HepG2 (cell line): Measurements from ENCODE around the gene UCP2. TPM values are rescaled to one million over a fixed set of nuclear protein-coding genes. Genes with fewer than 3 reads are reported as not detected.

Experiments used
- ARID4A ChIP-seq: sonication (generic); formaldehyde crosslinking; IDR thresholded peaks from 2 replicates; pipeline ENCODE4 v1.5.0; 2020; ENCODE audit warnings: mild to moderate bottlenecking, missing genetic modification reagents, borderline replicate concordance
- FLYWCH1 ChIP-seq: sonication (generic); formaldehyde crosslinking; IDR thresholded peaks from 2 replicates; pipeline ENCODE4 v1.8.1; 2023; ENCODE audit warnings: mild to moderate bottlenecking, missing genetic modification reagents
- HNF4A ChIP-seq: sonication (generic); formaldehyde crosslinking; IDR thresholded peaks from 2 replicates; pipeline ENCODE4 v1.4.0; 2020; ENCODE audit warnings: missing genetic modification reagents
- KLF6 ChIP-seq: IDR thresholded peaks from 2 replicates; pipeline ENCODE4 v1.8.0; 2016; ENCODE audit warnings: missing biosample characterization, missing genetic modification reagents
- MAX ChIP-seq: IDR thresholded peaks from 2 replicates; pipeline ENCODE4 v1.6.1; 2012; ENCODE audit warnings: inconsistent platforms
- MBD4 ChIP-seq: IDR thresholded peaks from 2 replicates; pipeline ENCODE4 v1.6.1; 2012; ENCODE audit warnings: low read length, inconsistent platforms, borderline replicate concordance
- NAIF1 ChIP-seq: sonication (generic); formaldehyde crosslinking; IDR thresholded peaks from 2 replicates; pipeline ENCODE4 v1.5.0; 2020; ENCODE audit warnings: mild to moderate bottlenecking, missing genetic modification reagents, borderline replicate concordance
- NFE2L1 ChIP-seq: sonication (generic); formaldehyde crosslinking; IDR thresholded peaks from 2 replicates; pipeline ENCODE4 v1.4.0; 2020; ENCODE audit warnings: missing genetic modification reagents, mild to moderate bottlenecking, borderline replicate concordance
- NFE2L2 ChIP-seq: fragments of 150-350 bp; IDR thresholded peaks from 2 replicates; pipeline ENCODE4 v1.6.1; 2014; ENCODE audit warnings: low read length
- NPAS2 ChIP-seq: sonication (generic); formaldehyde crosslinking; IDR thresholded peaks from 2 replicates; pipeline ENCODE4 v1.8.0; 2022; ENCODE audit warnings: mild to moderate bottlenecking, missing genetic modification reagents, borderline replicate concordance
- RAD21 ChIP-seq: fragments of 450-650 bp; formaldehyde crosslinking; IDR thresholded peaks from 2 replicates; pipeline ENCODE4 v1.5.0; 2020; ENCODE audit warnings: mild to moderate bottlenecking
- REXO4 ChIP-seq: sonication (generic); formaldehyde crosslinking; IDR thresholded peaks from 2 replicates; pipeline ENCODE4 v1.8.0; 2022; ENCODE audit warnings: missing genetic modification reagents, mild to moderate bottlenecking, borderline replicate concordance
- RFX1 ChIP-seq: fragments of 450-650 bp; IDR thresholded peaks from 2 replicates; pipeline ENCODE4 v1.6.1; 2017
- RXRA ChIP-seq: sonication (generic); formaldehyde crosslinking; IDR thresholded peaks from 2 replicates; pipeline ENCODE4 v1.5.1; 2020; ENCODE audit warnings: missing genetic modification reagents
- SOX5 ChIP-seq: IDR thresholded peaks from 2 replicates; pipeline ENCODE4 v1.6.1; 2016; ENCODE audit warnings: borderline replicate concordance
- YEATS2 ChIP-seq: sonication (generic); formaldehyde crosslinking; IDR thresholded peaks from 2 replicates; pipeline ENCODE4 v1.4.0; 2020; ENCODE audit warnings: missing genetic modification reagents, borderline replicate concordance
- YY1 ChIP-seq: IDR thresholded peaks from 2 replicates; pipeline ENCODE4 v1.6.1; 2011; ENCODE audit warnings: low read length, low read depth, moderate library complexity, mild to moderate bottlenecking; ENCODE audit not compliant: insufficient read depth, insufficient replicate concordance
- ZGPAT ChIP-seq: IDR thresholded peaks from 2 replicates; pipeline ENCODE4 v1.6.1; 2016; ENCODE audit warnings: mild to moderate bottlenecking
- ZNF770 ChIP-seq: sonication (generic); formaldehyde crosslinking; IDR thresholded peaks from 2 replicates; pipeline ENCODE4 v1.5.0; 2020; ENCODE audit warnings: mild to moderate bottlenecking, missing genetic modification reagents
- ZSCAN25 ChIP-seq: sonication (generic); formaldehyde crosslinking; IDR thresholded peaks from 2 replicates; pipeline ENCODE4 v1.8.0; 2022; ENCODE audit warnings: mild to moderate bottlenecking, missing genetic modification reagents
- ZSCAN31 ChIP-seq: sonication (generic); formaldehyde crosslinking; IDR thresholded peaks from 2 replicates; pipeline ENCODE4 v1.5.0; 2020; ENCODE audit warnings: low read depth, mild to moderate bottlenecking, missing genetic modification reagents
- polyA plus RNA-seq, 8 experiments: library from polyadenylated mRNA; depleted of rRNA in 3 of 8; stranded (reverse) in 7 of 8; unstranded in 1 of 8; fragments of >200 nt; fragmentation: Illumina TruSeq in 4 of 8; extraction: Trizol in 4 of 8; gene quantifications; 2 replicates each; pipeline versions ENCODE4 v1.2.1 to v1.2.3, GENCODE V29; 2011 to 2016; ENCODE audit warnings: low read depth in 4 of 8, missing spikeins in 1 of 8, mixed read lengths in 1 of 8; ENCODE audit not compliant: insufficient read depth in 1 of 8
- total RNA-seq, 5 experiments: library from RNA; depleted of rRNA; stranded (reverse); fragments of >200 nt; fragmentation: Illumina TruSeq; extraction: Trizol; gene quantifications; 2 replicates each; pipeline ENCODE4 v1.2.3, GENCODE V29; 2016; ENCODE audit warnings: low read depth in 1 of 5

UCP2 gene
- total and polyA plus RNA-seq, 2 of the 13 experiments (the other 11 are each of a cell fraction or from before 2014, with no cell fraction given) = 2.7 to 3.2 TPM

GRCh38 chr11:74018331-74019005 lies 35.8 kb upstream of the UCP2 start (continued):
- TF ChIP-seq ARID4A (CRISPR knock-in tag) (peak; percentile 48; the same call in 1 of the 2 replicates), NAIF1 (CRISPR knock-in tag) (0 out of 2 replicates have a peak, but pooled peaks have one; percentile 24), YEATS2 (CRISPR knock-in tag) (peak; percentile 51; the same call in 1 of the 2 replicates), RAD21 (CRISPR knock-in tag) (no peak), ZSCAN25 (0 out of 2 replicates have a peak, but pooled peaks have one; percentile 25), HNF4A (CRISPR knock-in tag) (peak; percentile 65), ZNF770 (peak; percentile 60; the same call in 1 of the 2 replicates), MAX (peak; percentile 53; the same call in 1 of the 2 replicates), KLF6 (CRISPR knock-in tag) (no peak), SOX5 (CRISPR knock-in tag) (0 out of 2 replicates have a peak, but pooled peaks have one; percentile 33), NPAS2 (no peak), YY1 (peak; percentile 14), RXRA (peak; percentile 89), RFX1 (no peak), MBD4 (no peak), ZSCAN31 (no peak), NFE2L1 (no peak), REXO4 (no peak), NFE2L2 (no peak), ZGPAT (peak; percentile 75), FLYWCH1 (CRISPR knock-in tag) (no peak)
